Measurements from ENCODE around the gene HMG20A.

- TF ChIP-seq CTCF (IDR thresholded peaks at IDR 0.05) (no peak), ZFX (IDR thresholded peaks at IDR 0.05; ENCODE audit: borderline replicate concordance) (no peak)
These were observed 94.9 kb downstream of the HMG20A start for GRCh38 chr15:77515613-77516012.

All from 22Rv1 (cell line).